Keratinocyte (primary cell): ENCODE results near the gene CYP2E1. TPM values are rescaled to one million over a fixed set of nuclear protein-coding genes. Genes with fewer than 3 reads are reported as not detected.

Source experiments
- DNase-seq: peaks from one replicate; pipeline ENCODE4 v3.0.0-alpha.2; 2011; ENCODE audit warnings: low read depth, missing footprints, low spot score
- FAIRE-seq: peaks from 2 replicates; lab custom pipeline; 2011; peaks lifted over from hg19 to GRCh38; lab: Jason Lieb, UNC
- H2AFZ ChIP-seq: 2 replicates; pipeline ENCODE4 v1.6.0; 2012; ENCODE audit warnings: low read length, control low read depth, inconsistent platforms; ENCODE audit not compliant: control insufficient read depth
- H3K27ac ChIP-seq: 2 replicates; pipeline ENCODE4 v1.5.1; 2011; ENCODE audit warnings: low read length; ENCODE audit not compliant: control insufficient read depth, insufficient read depth
- H3K27me3 ChIP-seq: 3 replicates; pipeline ENCODE4 v1.6.0; 2011; ENCODE audit warnings: low read length; ENCODE audit not compliant: control insufficient read depth, insufficient read depth; ENCODE audit errors: extremely low read depth
- H3K36me3 ChIP-seq, 2 experiments: 2 replicates in 1 of 2; 3 replicates in 1 of 2; pipeline ENCODE4 v1.5.1; 2011; ENCODE audit warnings: low read length in 2 of 2, mild to moderate bottlenecking in 1 of 2; ENCODE audit not compliant: control insufficient read depth in 2 of 2, insufficient read depth in 2 of 2; ENCODE audit errors: extremely low read depth in 1 of 2
- H3K4me1 ChIP-seq: 3 replicates; pipeline ENCODE4 v1.5.1; 2011; ENCODE audit warnings: low read length; ENCODE audit not compliant: control insufficient read depth, insufficient read depth; ENCODE audit errors: extremely low read depth
- H3K4me2 ChIP-seq: 3 replicates; pipeline ENCODE4 v1.6.0; 2011; ENCODE audit warnings: low read depth, low read length; ENCODE audit not compliant: control insufficient read depth, insufficient read depth; ENCODE audit errors: extremely low read depth
- H3K4me3 ChIP-seq, 3 experiments: fragments of 200-600 bp in 1 of 3; sonication (generic) in 1 of 3; 2 replicates in 2 of 3; 3 replicates in 1 of 3; pipeline ENCODE4 v1.5.1; 2011 to 2016; ENCODE audit warnings: low read length in 3 of 3, mild to moderate bottlenecking in 3 of 3, control low read depth in 2 of 3, inconsistent platforms in 1 of 3, low read depth in 1 of 3, mixed read lengths in 1 of 3, mixed run types in 1 of 3, moderate library complexity in 1 of 3; ENCODE audit not compliant: control insufficient read depth in 2 of 3, insufficient read depth in 2 of 3; ENCODE audit errors: extremely low read depth in 1 of 3
- H3K79me2 ChIP-seq: 2 replicates; pipeline ENCODE4 v1.6.0; 2012; ENCODE audit warnings: low read length; ENCODE audit not compliant: control insufficient read depth, insufficient read depth
- H3K9ac ChIP-seq: 3 replicates; pipeline ENCODE4 v1.6.0; 2011; ENCODE audit warnings: low read length; ENCODE audit not compliant: control insufficient read depth, insufficient read depth; ENCODE audit errors: extremely low read depth
- H3K9me1 ChIP-seq: 3 replicates; pipeline ENCODE4 v1.6.0; 2011; ENCODE audit warnings: low read length; ENCODE audit not compliant: control insufficient read depth, insufficient read depth; ENCODE audit errors: extremely low read depth
- H3K9me3 ChIP-seq: 2 replicates; pipeline ENCODE4 v1.5.1; 2012; ENCODE audit warnings: low read depth, low read length; ENCODE audit not compliant: control insufficient read depth
- H4K20me1 ChIP-seq: 3 replicates; pipeline ENCODE4 v1.6.0; 2011; ENCODE audit warnings: low read length; ENCODE audit not compliant: control insufficient read depth, insufficient read depth; ENCODE audit errors: extremely low read depth
- CTCF ChIP-seq, 3 experiments: IDR thresholded peaks in 1 of 3; conservative IDR thresholded peaks in 1 of 3; optimal IDR thresholded peaks in 1 of 3; 2 replicates in 2 of 3; 3 replicates in 1 of 3; pipeline versions ENCODE3 to v1.5.1; 2011; ENCODE audit warnings: low read length in 3 of 3, mild to moderate bottlenecking in 3 of 3, moderate library complexity in 2 of 3, control low read depth in 1 of 3, inconsistent platforms in 1 of 3; ENCODE audit not compliant: insufficient read depth in 2 of 3; ENCODE audit errors: extremely low read depth in 1 of 3
- EZH2 ChIP-seq: IDR thresholded peaks from one replicate; pipeline ENCODE4 v1.6.1; 2012; ENCODE audit warnings: inconsistent platforms, mild to moderate bottlenecking, low read length, moderate library complexity
- dilution Hi-C: fragments of 300-500 bp; cut with MboI; formaldehyde crosslinking; loops from one replicate; pipeline ENCODE4 v1.7.0; 2020; ENCODE audit warnings: low sequenced_read_pairs; ENCODE audit not compliant: extremely low pct_ligation_motif_present
- polyA minus RNA-seq, 3 experiments: library from RNA; depleted of rRNA, polyadenylated mRNA; stranded (reverse); fragments of >200 nt; gene quantifications; 1 replicate in 1 of 3; 2 replicates in 1 of 3; 3 replicates in 1 of 3; pipeline ENCODE4 v1.2.3, GENCODE V29; 2011
- polyA plus RNA-seq, 5 experiments: library from polyadenylated mRNA; depleted of rRNA in 3 of 5; stranded (reverse) in 3 of 5; stranded (forward) in 1 of 5; unstranded in 1 of 5; fragments of >200 nt; gene quantifications; 1 replicate in 1 of 5; 2 replicates in 3 of 5; 3 replicates in 1 of 5; pipeline versions ENCODE4 v1.2.1 to v1.2.3, GENCODE V29; 2011 to 2012; ENCODE audit warnings: missing spikeins in 2 of 5, low read depth in 1 of 5, low replicate concordance in 1 of 5

CYP2E1 gene
- 0.73 to 0.77 TPM (median 0.77 TPM) in 3 replicates for polyA plus RNA-seq
- 1.2 TPM for polyA plus RNA-seq (2011; ENCODE audit: low read depth)
- 0.83 and 0.91 TPM in 2 replicates for polyA plus RNA-seq (2011; cell fraction: cytosol; rRNA removed)
- polyA plus RNA-seq (2011; cell fraction: nucleus; rRNA removed), result 3.1 and 4.6 TPM in 2 replicates
- polyA plus RNA-seq (2012; ENCODE audit: low replicate concordance), result 0.52 and 1.3 TPM in 2 replicates
- 0.49 to 0.77 TPM in 2 of 3 replicates, not detected in the other for polyA minus RNA-seq
- not detected for polyA minus RNA-seq (2011; cell fraction: cytosol; rRNA and poly(A)+ RNA removed)
- 1.1 and 1.2 TPM in 2 replicates for polyA minus RNA-seq (2011; cell fraction: nucleus; rRNA and poly(A)+ RNA removed)

- dilution Hi-C loops, result no loop called here
- Histone ChIP-seq H3K4me1 (no peaks in the 10 kb centered on the region), H3K36me3 (no peaks in the 10 kb centered on the region), H3K4me3 (peak within 1 kb of the TSS in 1 of 3 experiments; percentile 36), H3K9ac (no peak within 1 kb of the TSS), H4K20me1 (no peaks in the 10 kb centered on the region), H3K9me3 (no peaks in the 10 kb centered on the region), H2AFZ (no peak within 1 kb of the TSS), H3K27me3 (peaks cover 49% of the 10 kb centered on the region), H3K4me2 (peak within 1 kb of the TSS; percentile 37), H3K9me1 (no peaks in the 10 kb centered on the region), H3K27ac (no peak within 1 kb of the TSS), H3K79me2 (no peaks in the 10 kb centered on the region)
- no peak for DNase-seq
- TF ChIP-seq CTCF (optimal IDR thresholded peaks at IDR 0.05 in 1 of 3, IDR thresholded peaks at IDR 0.05 in 1 of 3, conservative IDR thresholded peaks at IDR 0.05 in 1 of 3; ENCODE audit: extremely low read depth in 1 of 3, insufficient read depth in 2 of 3, low read length in 3 of 3), result no peak
- TF ChIP-seq EZH2, result no peak
- no peak for FAIRE-seq
These were observed at the start of gene CYP2E1 for GRCh38 chr10:133526957-133527588. TSS of gene CYP2E1 (plus strand) at chr10:133527363. CDS start at chr10:133527396, 33 bp downstream.

GRCh38 chr10:133481086-133481643 is 46.0 kb upstream of the CYP2E1 start:
- Histone ChIP-seq H3K9me1 (no peaks in the 10 kb centered on the region), H3K79me2 (no peaks in the 10 kb centered on the region), H4K20me1 (no peaks in the 10 kb centered on the region), H3K27ac (no peak overlapping the region), H3K27me3 (no peaks in the 10 kb centered on the region), H3K4me2 (no peak overlapping the region), H3K36me3 (no peaks in the 10 kb centered on the region), H2AFZ (no peak overlapping the region), H3K4me1 (no peaks in the 10 kb centered on the region), H3K4me3 (no peak overlapping the region), H3K9ac (no peak overlapping the region), H3K9me3 (no peaks in the 10 kb centered on the region)
- TF ChIP-seq CTCF (optimal IDR thresholded peaks at IDR 0.05 in 1 of 3, IDR thresholded peaks at IDR 0.05 in 1 of 3, conservative IDR thresholded peaks at IDR 0.05 in 1 of 3; ENCODE audit: extremely low read depth in 1 of 3, insufficient read depth in 2 of 3, low read length in 3 of 3), result no peak
- TF ChIP-seq EZH2, result no peak
- dilution Hi-C loops, result no loop called here
- FAIRE-seq (no peak), DNase-seq (no peak)
